OCI-LY3 (cell line): ENCODE results near the gene INTS1.

Source experiments
- H2AFZ ChIP-seq: fragments of 200-600, 300-600 bp; shearing (Covaris generic); 2 replicates; pipeline ENCODE4 v1.6.0; 2014; ENCODE audit warnings: antibody characterized with exemption, low read depth, low read length
- H3K27ac ChIP-seq: fragments of 200-600, 300-600 bp; sonication (generic); 2 replicates; pipeline ENCODE4 v1.5.1; 2014; ENCODE audit warnings: mild to moderate bottlenecking, low read length, moderate library complexity, mixed read lengths
- H3K27me3 ChIP-seq: fragments of 200-600, 300-600 bp; sonication (generic); 2 replicates; pipeline ENCODE4 v1.6.1; 2014; ENCODE audit warnings: low read depth, low read length, mixed read lengths
- H3K36me3 ChIP-seq: fragments of 200-600, 300-600 bp; sonication (generic); replicated peaks from 2 replicates; pipeline ENCODE3; 2014; ENCODE audit warnings: low read depth, low read length, mixed read lengths
- H3K4me1 ChIP-seq: fragments of 300-600, 200-600 bp; sonication (generic); 2 replicates; pipeline ENCODE4 v1.6.1; 2014; ENCODE audit warnings: low read length, mixed read lengths
- H3K4me2 ChIP-seq: fragments of 200-600, 300-600 bp; sonication (generic); 2 replicates; pipeline ENCODE4 v1.6.1; 2014; ENCODE audit warnings: low read length, mixed read lengths
- H3K4me3 ChIP-seq: fragments of 300-600, 200-600 bp; sonication (generic); 2 replicates; pipeline ENCODE4 v1.5.1; 2014; ENCODE audit warnings: antibody characterized with exemption, mild to moderate bottlenecking, low read length, moderate library complexity
- H3K79me2 ChIP-seq: fragments of 300-600, 200-600 bp; shearing (Covaris generic); 2 replicates; pipeline ENCODE4 v1.6.1; 2014; ENCODE audit warnings: mild to moderate bottlenecking, low read length, mixed read lengths
- H3K9ac ChIP-seq: fragments of 300-600, 200-600 bp; shearing (Covaris generic); 2 replicates; pipeline ENCODE4 v1.6.0; 2014; ENCODE audit warnings: mild to moderate bottlenecking, low read length, moderate library complexity
- H3K9me3 ChIP-seq: fragments of 200-600, 300-600 bp; shearing (Covaris generic); 2 replicates; pipeline ENCODE4 v1.6.1; 2014; ENCODE audit warnings: low read length, mixed read lengths; ENCODE audit not compliant: insufficient read depth
- H4K20me1 ChIP-seq: fragments of 200-600, 300-600 bp; sonication (generic); 2 replicates; pipeline ENCODE4 v1.6.1; 2016; ENCODE audit warnings: low read length, mixed read lengths; ENCODE audit not compliant: insufficient read depth
- EZH2phosphoT487 ChIP-seq: fragments of 200-600 bp; shearing (Covaris generic); IDR thresholded peaks from 2 replicates; pipeline ENCODE4 v1.6.1; 2018; ENCODE audit warnings: antibody characterized with exemption, mixed run types, low read depth
- TF ChIP-seq, protein P1 (sequence below): fragments of 200-600, 300-600 bp; sonication (generic); IDR thresholded peaks from 2 replicates; pipeline ENCODE4 v1.5.1; 2014; ENCODE audit warnings: antibody characterized with exemption, low read length, low read depth

INTS1 gene

GRCh38 chr7:1545417-1546246 is 41.4 kb upstream of the INTS1 start:
- Histone ChIP-seq H3K9me3 (no peaks in the 10 kb centered on the region), H3K4me1 (no peaks in the 10 kb centered on the region), H3K79me2 (no peaks in the 10 kb centered on the region; the same call in 1 of the 2 replicates), H3K27me3 (no peaks in the 10 kb centered on the region), H3K4me2 (no peak overlapping the region), H4K20me1 (no peaks in the 10 kb centered on the region), H3K9ac (no peak overlapping the region), H3K27ac (no peak overlapping the region), H3K36me3 (no peaks in the 10 kb centered on the region), H2AFZ (no peak overlapping the region), H3K4me3 (no peak overlapping the region)
- TF ChIP-seq, protein P1, sequence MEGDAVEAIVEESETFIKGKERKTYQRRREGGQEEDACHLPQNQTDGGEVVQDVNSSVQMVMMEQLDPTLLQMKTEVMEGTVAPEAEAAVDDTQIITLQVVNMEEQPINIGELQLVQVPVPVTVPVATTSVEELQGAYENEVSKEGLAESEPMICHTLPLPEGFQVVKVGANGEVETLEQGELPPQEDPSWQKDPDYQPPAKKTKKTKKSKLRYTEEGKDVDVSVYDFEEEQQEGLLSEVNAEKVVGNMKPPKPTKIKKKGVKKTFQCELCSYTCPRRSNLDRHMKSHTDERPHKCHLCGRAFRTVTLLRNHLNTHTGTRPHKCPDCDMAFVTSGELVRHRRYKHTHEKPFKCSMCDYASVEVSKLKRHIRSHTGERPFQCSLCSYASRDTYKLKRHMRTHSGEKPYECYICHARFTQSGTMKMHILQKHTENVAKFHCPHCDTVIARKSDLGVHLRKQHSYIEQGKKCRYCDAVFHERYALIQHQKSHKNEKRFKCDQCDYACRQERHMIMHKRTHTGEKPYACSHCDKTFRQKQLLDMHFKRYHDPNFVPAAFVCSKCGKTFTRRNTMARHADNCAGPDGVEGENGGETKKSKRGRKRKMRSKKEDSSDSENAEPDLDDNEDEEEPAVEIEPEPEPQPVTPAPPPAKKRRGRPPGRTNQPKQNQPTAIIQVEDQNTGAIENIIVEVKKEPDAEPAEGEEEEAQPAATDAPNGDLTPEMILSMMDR: no peak
- TF ChIP-seq EZH2phosphoT487: no peak

DNA sequence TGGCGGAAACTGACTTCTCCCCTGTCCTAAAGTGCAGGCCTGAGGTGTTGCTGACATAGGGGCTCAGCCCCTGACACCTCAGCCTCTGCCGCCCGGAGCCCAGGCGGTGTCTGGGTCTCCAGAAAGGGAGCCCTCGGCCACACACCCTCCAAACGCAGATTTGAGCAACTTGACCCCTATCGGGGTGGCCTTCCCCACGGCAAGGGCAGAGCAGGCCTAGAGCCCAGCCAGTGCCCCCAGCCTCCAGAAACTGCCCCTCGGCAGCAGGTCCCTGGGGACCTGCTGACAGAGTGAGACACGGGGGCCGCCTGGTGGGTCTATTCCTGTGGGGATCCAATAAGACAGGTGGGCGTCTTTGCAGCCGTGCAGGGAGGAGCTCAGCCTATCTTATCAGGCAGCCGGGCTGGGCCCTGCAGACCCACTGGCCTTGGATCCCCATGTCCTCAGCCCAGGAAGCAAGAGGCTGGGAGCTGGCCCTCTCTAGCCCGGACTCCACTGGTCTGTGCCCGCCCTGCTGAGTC is 40.8 kb upstream of the INTS1 start:
- Histone ChIP-seq H3K79me2 (no peaks in the 10 kb centered on the region; the same call in 1 of the 2 replicates), H2AFZ (no peak overlapping the region), H3K9me3 (no peaks in the 10 kb centered on the region), H3K9ac (no peak overlapping the region), H3K27ac (no peak overlapping the region), H3K27me3 (no peaks in the 10 kb centered on the region), H3K4me1 (no peaks in the 10 kb centered on the region), H3K4me2 (no peak overlapping the region), H4K20me1 (no peaks in the 10 kb centered on the region), H3K4me3 (no peak overlapping the region), H3K36me3 (no peaks in the 10 kb centered on the region)
- no peak for TF ChIP-seq EZH2phosphoT487
- TF ChIP-seq, protein P1: no peak

DNA sequence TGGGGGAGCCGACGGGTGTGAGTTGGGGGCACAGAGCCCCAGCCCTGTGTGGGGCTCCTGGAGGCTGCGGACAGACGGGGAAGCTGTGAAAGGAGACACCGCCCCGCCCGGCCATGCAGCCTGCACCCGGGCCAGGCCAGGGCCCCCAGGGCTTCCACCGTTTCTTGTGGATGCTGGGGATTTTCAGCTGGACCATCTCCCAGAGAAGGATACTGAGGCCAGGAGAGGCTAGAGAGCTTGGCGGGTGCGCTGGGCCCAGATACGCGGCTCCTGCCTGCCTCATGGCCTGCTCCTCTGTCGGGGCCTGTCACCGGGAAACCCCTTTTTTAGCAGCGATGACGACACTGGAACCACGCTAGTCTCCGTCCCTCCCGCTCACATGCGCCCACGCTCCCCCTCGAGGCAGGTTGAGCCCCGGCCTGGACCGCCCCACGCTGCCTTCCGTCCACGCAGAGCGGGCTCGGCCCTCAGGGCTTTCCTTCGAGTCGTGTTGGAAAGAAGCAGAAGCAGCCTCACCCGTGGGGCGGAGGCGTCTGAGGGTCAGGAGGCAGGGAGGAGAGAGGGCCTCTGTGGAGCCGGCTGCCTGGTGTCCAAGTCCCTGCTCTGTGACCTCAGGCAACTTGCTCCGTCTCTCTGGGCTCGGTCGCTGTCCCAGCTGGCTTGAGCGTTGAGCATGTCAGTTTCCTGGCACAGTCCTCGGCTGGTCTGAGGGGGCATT is 40.1 kb upstream of the INTS1 start:
- H3K4me1 ChIP-seq: no peaks in the 10 kb centered on the region
- no peak overlapping the region for H3K4me3 ChIP-seq
- H3K4me2 ChIP-seq: no peak overlapping the region
- H3K9ac ChIP-seq: no peak overlapping the region
- H3K36me3 ChIP-seq: no peaks in the 10 kb centered on the region
- TF ChIP-seq, protein P1: no peak
- no peak for TF ChIP-seq EZH2phosphoT487
- H3K9me3 ChIP-seq: no peaks in the 10 kb centered on the region
- no peak overlapping the region for H2AFZ ChIP-seq
- H3K79me2 ChIP-seq: no peaks in the 10 kb centered on the region; the same call in 1 of the 2 replicates
- no peaks in the 10 kb centered on the region for H3K27me3 ChIP-seq
- H3K27ac ChIP-seq: no peak overlapping the region
- H4K20me1 ChIP-seq: no peaks in the 10 kb centered on the region

GRCh38 chr7:1543826-1544177 is 39.6 kb upstream of the INTS1 start:
- Histone ChIP-seq H3K36me3 (no peaks in the 10 kb centered on the region), H3K4me2 (no peak overlapping the region), H3K79me2 (peaks cover 4% of the 10 kb centered on the region; the same call in 1 of the 2 replicates), H3K27ac (no peak overlapping the region), H3K4me3 (no peak overlapping the region), H3K9ac (no peak overlapping the region), H3K4me1 (no peaks in the 10 kb centered on the region), H3K27me3 (no peaks in the 10 kb centered on the region), H3K9me3 (no peaks in the 10 kb centered on the region), H2AFZ (no peak overlapping the region), H4K20me1 (no peaks in the 10 kb centered on the region)
- TF ChIP-seq, protein P1: no peak
- no peak for TF ChIP-seq EZH2phosphoT487
